DND-41 (cell line): ENCODE results near the gene ATF6B.

Source experiments
- CTCF ChIP-seq: IDR thresholded peaks from 2 replicates; pipeline ENCODE4 v1.5.1; 2012; ENCODE audit warnings: borderline replicate concordance, low read length, moderate library complexity, mild to moderate bottlenecking; ENCODE audit not compliant: poor library complexity, severe bottlenecking; ENCODE audit errors: extremely low read depth
- EZH2 ChIP-seq: IDR thresholded peaks from 3 replicates; pipeline ENCODE4 v1.6.1; 2012; ENCODE audit warnings: borderline replicate concordance, low read depth, mild to moderate bottlenecking, moderate library complexity, low read length, inconsistent platforms; ENCODE audit not compliant: severe bottlenecking

DNA sequence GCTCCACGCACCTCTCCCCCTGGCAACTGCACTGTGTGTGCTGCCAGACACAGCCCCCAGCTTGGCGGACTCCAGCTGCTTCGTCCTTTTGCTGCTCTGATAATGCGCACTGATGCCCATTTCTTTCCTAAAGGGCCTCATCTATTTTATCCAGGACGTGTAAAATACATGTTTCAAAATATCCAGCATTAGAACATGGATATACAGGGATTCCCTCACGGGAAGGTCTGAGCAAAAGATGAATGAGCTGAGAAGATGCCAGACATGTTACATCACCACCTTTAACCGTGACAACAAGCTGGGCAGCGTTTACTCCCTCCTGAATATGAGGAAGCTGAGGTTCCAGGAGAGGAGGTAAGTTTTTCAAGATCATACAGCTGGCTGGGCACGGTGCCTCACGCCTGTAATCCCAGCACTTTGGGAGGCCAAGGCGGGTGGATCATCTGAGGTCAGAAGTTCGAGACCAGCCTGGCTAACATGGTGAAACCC lies 51.7 kb downstream of the ATF6B start:
- TF ChIP-seq CTCF (no peak), EZH2 (no peak)
